Measurements from ENCODE around the gene PRKAG2.

PRKAG2 gene

DNA sequence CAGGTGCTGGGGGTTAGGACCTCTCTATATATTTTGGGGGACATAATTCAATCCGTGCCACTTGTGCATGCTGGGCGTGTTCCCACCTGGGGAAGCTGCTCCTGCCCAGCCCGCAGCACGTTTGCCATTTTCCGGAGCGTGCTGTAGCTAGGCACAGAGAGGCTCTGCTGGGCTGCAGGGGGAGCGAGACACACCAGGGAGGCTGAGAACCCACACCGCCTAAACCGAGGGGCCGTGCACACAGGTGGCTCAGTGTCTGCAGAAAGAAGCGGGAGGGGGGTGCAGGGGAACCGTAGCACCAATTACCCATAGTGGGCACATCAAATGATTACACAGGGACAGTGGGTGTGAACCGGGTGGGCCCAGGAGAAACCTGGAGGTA, 27.0 kb downstream of the PRKAG2 start:
- H3K9me3 ChIP-seq: no peaks in the 10 kb centered on the region
- no peak overlapping the region for H3K27ac ChIP-seq

DNA sequence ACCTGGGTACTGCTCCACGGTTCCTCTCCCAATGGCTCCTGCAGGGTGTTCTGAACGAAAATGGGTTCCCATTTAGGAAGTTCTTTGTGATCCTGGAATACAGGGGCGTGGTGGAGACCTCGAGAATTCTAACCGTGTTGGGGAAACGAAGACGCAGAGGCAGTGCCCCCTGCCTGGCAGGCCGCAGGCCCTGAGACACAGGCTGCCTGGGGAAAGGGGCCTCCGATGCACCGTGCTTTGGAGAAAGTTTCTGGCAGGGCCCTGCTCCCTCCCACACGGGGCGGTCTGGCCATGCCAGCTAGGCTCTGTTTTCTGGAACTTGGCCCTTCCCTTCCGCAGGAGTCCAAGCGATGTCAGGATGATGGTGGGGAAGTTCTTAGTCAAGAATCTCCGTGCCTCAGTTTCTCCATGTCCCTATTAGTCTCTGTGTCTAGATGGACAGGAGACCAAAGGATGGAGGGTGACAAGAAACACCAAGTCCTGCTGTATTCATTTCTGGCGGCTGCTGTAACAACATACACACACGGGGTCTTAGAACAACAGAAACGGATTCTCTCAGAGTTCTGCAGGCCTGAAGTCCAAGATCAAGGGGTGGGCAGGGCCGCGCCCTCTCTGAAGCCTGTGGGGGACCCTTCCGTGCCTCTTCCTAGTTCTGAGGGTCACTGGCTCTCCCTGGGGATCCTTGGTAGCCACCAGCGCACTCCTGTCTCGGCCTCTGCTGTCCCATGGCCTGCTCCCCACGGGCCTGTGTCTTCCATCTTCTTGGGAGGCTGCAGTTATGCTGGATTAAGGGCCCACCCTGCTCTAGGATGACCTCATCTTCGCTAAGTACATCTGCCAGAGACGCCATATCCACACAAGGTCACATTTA, 27.7 kb downstream of the PRKAG2 start:
- H3K27ac ChIP-seq: no peak overlapping the region
- TF ChIP-seq, protein P1, sequence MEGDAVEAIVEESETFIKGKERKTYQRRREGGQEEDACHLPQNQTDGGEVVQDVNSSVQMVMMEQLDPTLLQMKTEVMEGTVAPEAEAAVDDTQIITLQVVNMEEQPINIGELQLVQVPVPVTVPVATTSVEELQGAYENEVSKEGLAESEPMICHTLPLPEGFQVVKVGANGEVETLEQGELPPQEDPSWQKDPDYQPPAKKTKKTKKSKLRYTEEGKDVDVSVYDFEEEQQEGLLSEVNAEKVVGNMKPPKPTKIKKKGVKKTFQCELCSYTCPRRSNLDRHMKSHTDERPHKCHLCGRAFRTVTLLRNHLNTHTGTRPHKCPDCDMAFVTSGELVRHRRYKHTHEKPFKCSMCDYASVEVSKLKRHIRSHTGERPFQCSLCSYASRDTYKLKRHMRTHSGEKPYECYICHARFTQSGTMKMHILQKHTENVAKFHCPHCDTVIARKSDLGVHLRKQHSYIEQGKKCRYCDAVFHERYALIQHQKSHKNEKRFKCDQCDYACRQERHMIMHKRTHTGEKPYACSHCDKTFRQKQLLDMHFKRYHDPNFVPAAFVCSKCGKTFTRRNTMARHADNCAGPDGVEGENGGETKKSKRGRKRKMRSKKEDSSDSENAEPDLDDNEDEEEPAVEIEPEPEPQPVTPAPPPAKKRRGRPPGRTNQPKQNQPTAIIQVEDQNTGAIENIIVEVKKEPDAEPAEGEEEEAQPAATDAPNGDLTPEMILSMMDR (IDR thresholded peaks at IDR 0.05): no peak
- no peaks in the 10 kb centered on the region for H3K27me3 ChIP-seq
- H3K4me1 ChIP-seq (ENCODE audit: control insufficient read depth in 1 of 2, insufficient read depth in 1 of 2, low read depth in 1 of 2, low read length in 1 of 2): peaks cover 16 to 18% of the 10 kb centered on the region in 2 experiments
- H3K4me3 ChIP-seq (ENCODE audit: low read depth in 1 of 2, low read length in 1 of 2): no peak overlapping the region
- no peaks in the 10 kb centered on the region for H3K36me3 ChIP-seq
- H3K9me3 ChIP-seq: no peaks in the 10 kb centered on the region

More for the DNA sequence above, 27.0 kb downstream of the PRKAG2 start:
- TF ChIP-seq, protein P1 (IDR thresholded peaks at IDR 0.05): no peak
- Histone ChIP-seq H3K4me1 (ENCODE audit: control insufficient read depth in 1 of 2, insufficient read depth in 1 of 2, low read depth in 1 of 2, low read length in 1 of 2) (peaks cover 16 to 18% of the 10 kb centered on the region in 2 experiments), H3K4me3 (ENCODE audit: low read depth in 1 of 2, low read length in 1 of 2) (no peak overlapping the region), H3K36me3 (no peaks in the 10 kb centered on the region), H3K27me3 (no peaks in the 10 kb centered on the region)

DNA sequence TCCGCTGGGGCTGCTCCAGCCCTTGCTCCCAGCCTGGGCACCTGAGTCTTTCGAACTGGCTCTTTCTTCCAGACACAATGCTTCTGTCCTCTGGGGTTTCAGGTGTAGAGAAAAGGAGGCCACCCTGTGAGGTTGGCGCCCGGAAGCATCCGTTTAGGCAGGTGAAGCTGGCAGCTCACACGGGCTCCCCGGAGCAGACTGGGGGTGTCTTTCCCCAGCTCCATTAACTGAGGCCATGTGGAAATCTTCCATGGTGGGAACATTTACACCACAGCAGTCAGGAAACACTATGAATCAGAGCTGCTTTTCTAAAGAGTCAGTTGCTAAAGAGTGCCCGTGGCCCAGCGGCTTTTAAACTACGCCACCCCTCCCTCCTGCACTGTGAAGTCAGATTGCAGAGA, 29.2 kb downstream of the PRKAG2 start:
- no peaks in the 10 kb centered on the region for H3K36me3 ChIP-seq
- no peaks in the 10 kb centered on the region for H3K27me3 ChIP-seq
- H3K4me1 ChIP-seq (ENCODE audit: control insufficient read depth in 1 of 2, insufficient read depth in 1 of 2, low read depth in 1 of 2, low read length in 1 of 2): peaks cover 16 to 18% of the 10 kb centered on the region in 2 experiments
- no peak overlapping the region for H3K27ac ChIP-seq
- H3K4me3 ChIP-seq (ENCODE audit: low read depth in 1 of 2, low read length in 1 of 2): no peak overlapping the region
- TF ChIP-seq, protein P1 (IDR thresholded peaks at IDR 0.05): no peak
- H3K9me3 ChIP-seq: no peaks in the 10 kb centered on the region

DNA sequence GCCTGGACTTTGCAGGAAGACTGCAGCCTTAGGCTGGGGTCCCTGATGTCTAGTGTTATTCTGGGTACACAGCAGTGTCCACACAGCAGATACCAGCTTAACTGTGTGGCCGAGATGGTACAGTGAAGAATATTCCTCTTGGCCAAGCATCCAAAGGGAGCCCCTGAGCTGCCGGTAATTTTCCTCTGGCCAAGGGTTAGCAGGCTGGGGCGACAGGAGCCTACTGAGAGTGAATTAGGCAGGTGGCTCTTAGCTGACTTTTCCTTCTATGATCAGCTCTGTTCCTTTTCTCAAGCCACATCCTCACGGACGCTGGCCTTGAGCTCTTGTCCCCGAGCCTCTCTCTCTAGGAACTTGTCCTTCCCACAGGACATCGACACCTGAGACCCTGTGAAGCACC, 29.8 kb downstream of the PRKAG2 start:
- Histone ChIP-seq H3K27ac (no peak overlapping the region), H3K36me3 (no peaks in the 10 kb centered on the region), H3K27me3 (no peaks in the 10 kb centered on the region), H3K9me3 (no peaks in the 10 kb centered on the region), H3K4me3 (ENCODE audit: low read depth in 1 of 2, low read length in 1 of 2) (no peak overlapping the region), H3K4me1 (ENCODE audit: control insufficient read depth in 1 of 2, insufficient read depth in 1 of 2, low read depth in 1 of 2, low read length in 1 of 2) (peaks cover 16 to 18% of the 10 kb centered on the region in 2 experiments)
- TF ChIP-seq, protein P1 (IDR thresholded peaks at IDR 0.05): no peak

DNA sequence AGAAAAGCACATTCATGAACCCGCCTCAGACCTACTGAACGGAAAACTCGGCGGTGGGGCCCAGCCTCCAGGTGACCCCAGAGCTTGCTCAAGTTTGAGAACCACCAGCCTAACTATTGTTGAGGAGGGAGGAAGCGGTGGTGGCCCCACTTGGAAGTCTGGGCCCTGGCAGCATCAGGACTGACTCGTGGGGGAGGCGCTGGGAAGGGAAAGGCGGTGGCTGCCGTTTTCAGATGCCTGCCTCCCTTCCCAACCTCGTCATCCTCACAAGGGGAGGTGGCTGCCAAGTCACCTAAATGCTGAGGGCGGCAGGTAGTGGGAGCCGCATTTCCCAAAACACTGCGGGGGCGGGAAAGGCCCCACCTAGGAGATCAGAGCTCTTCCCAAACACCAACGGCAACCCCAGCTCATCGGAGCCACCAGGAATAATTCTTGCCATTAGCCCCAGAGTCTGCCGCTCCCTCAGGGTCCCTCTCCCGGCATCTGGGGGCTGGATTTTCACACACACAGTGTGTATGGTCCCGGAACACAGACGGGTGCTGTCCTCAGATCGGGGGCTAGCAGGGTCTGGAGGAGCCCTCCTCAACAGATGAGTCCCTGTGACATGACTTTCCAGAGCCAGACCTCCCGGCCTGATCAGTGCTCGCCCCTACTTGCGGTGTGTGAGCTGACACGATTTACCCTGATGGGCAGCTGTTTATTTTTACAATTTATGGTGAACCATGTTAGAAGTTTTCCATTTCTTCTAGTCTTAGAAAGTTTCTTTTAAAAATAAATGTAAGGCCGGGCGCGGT, 31.3 kb downstream of the PRKAG2 start:
- Histone ChIP-seq H3K27ac (no peak overlapping the region), H3K4me1 (ENCODE audit: control insufficient read depth in 1 of 2, insufficient read depth in 1 of 2, low read depth in 1 of 2, low read length in 1 of 2) (peaks cover 5% of the 10 kb centered on the region in 2 experiments), H3K36me3 (no peaks in the 10 kb centered on the region), H3K4me3 (ENCODE audit: low read depth in 1 of 2, low read length in 1 of 2) (no peak overlapping the region), H3K27me3 (no peaks in the 10 kb centered on the region), H3K9me3 (no peaks in the 10 kb centered on the region)
- TF ChIP-seq, protein P1 (IDR thresholded peaks at IDR 0.05): no peak

Measured in neutrophil (primary cell).